Small intestine (tissue), 7 donors: ENCODE results near the gene IPO7. TPM values are rescaled to one million over a fixed set of nuclear protein-coding genes. Genes with fewer than 3 reads are reported as not detected.

ENCODE experiments used
- DNase-seq, 2 donors: peaks; one replicate each; pipeline versions ENCODE4 v3.0.0 to v3.0.0-alpha.2; 2013
- FAIRE-seq: peaks from 2 replicates; lab custom pipeline; 2012; peaks lifted over from hg19 to GRCh38; lab: Jason Lieb, UNC
- H3K27ac ChIP-seq, 3 donors: one replicate each; pipeline ENCODE4 v1.5.1; 2013; ENCODE audit warnings: low read length in 2 of 3, mild to moderate bottlenecking in 2 of 3, control low read depth in 1 of 3, inconsistent platforms in 1 of 3, low read depth in 1 of 3, moderate library complexity in 1 of 3
- H3K27me3 ChIP-seq, 3 donors: one replicate each; pipeline ENCODE4 v1.6.1; 2013; ENCODE audit warnings: low read length in 3 of 3, inconsistent platforms in 1 of 3; ENCODE audit not compliant: control insufficient read depth in 3 of 3, insufficient read depth in 3 of 3
- H3K36me3 ChIP-seq, 3 donors: one replicate each; pipeline ENCODE4 v1.6.1; 2013; ENCODE audit warnings: low read length in 3 of 3, inconsistent platforms in 1 of 3, low read depth in 1 of 3, mild to moderate bottlenecking in 1 of 3, moderate library complexity in 1 of 3; ENCODE audit not compliant: control insufficient read depth in 3 of 3, insufficient read depth in 2 of 3
- H3K4me1 ChIP-seq, 3 donors: one replicate each; pipeline ENCODE4 v1.6.1; 2013; ENCODE audit warnings: low read length in 2 of 3, inconsistent platforms in 1 of 3, low read depth in 1 of 3, mild to moderate bottlenecking in 1 of 3, moderate library complexity in 1 of 3; ENCODE audit not compliant: control insufficient read depth in 3 of 3, insufficient read depth in 2 of 3
- H3K4me3 ChIP-seq, 3 donors: one replicate each; pipeline ENCODE4 v1.5.1; 2013; ENCODE audit warnings: low read length in 3 of 3, control low read depth in 1 of 3, inconsistent platforms in 1 of 3, low read depth in 1 of 3, mild to moderate bottlenecking in 1 of 3, moderate library complexity in 1 of 3
- H3K9me3 ChIP-seq, 2 donors: one replicate each; pipeline ENCODE4 v1.6.1; 2013; ENCODE audit warnings: low read depth in 1 of 2, low read length in 1 of 2; ENCODE audit not compliant: control insufficient read depth in 2 of 2, insufficient read depth in 1 of 2
- WGBS, 3 donors: extraction: QIAGEN DNeasy Blood & Tissue Kit; methylation state at CpG; one replicate each; pipeline ENCODE4 v1.1.7; 2013; 5-methylcytosine and 5-hydroxymethylcytosine counted together
- polyA plus RNA-seq, 4 donors: library from polyadenylated mRNA; stranded (reverse) in 3 of 4; unstranded in 1 of 4; fragments of 200-250 nt in 3 of 4; fragments of 120-200 nt in 1 of 4; gene quantifications; one replicate each; pipeline versions ENCODE4 v1.2.1 to v1.2.3, GENCODE V29; 2013
- donor health status: healthy with polysubstance abuse.
- donor health status: control.
- donor health status: control.
- donor health status: Bipolar disorder and iron deficiency.
- donor health status: healthy.

The IPO7 gene
- polyA plus RNA-seq, 4 donors = 21.5 to 91.8 (median 33.8) TPM

- Histone ChIP-seq H3K4me1 (peaks cover 0 to 3% (median 0%) of the 10 kb centered on the region in 3 donors), H3K36me3 (peaks cover 0 to 2% (median 0%) of the 10 kb centered on the region in 3 donors), H3K9me3 (peaks cover 0 to 5% of the 10 kb centered on the region in 2 donors), H3K4me3 (peak overlapping the region; percentile 75 to 81 (median 77)), H3K27ac (peak overlapping the region; percentile 97 to 99 (median 99)), H3K27me3 (no peaks in the 10 kb centered on the region)
- 0% methylated on average over 53 to 57 of the region's 57 CpGs for WGBS, 3 donors
- DNase-seq (peak; percentile 85 to 95), FAIRE-seq (no peak)
These were observed 76.8 kb downstream of the IPO7 start for GRCh38 chr11:9461063-9461759.

- FAIRE-seq = no peak
- peak; percentile 25 to 52 for DNase-seq
- Histone ChIP-seq H3K4me3 (peak overlapping the region; percentile 75 to 81 (median 77)), H3K27me3 (no peaks in the 10 kb centered on the region), H3K9me3 (peaks cover 0 to 5% of the 10 kb centered on the region in 2 donors), H3K27ac (peak overlapping the region; percentile 97 to 99 (median 99)), H3K4me1 (peaks cover 0 to 3% (median 0%) of the 10 kb centered on the region in 3 donors), H3K36me3 (peaks cover 0 to 2% (median 0%) of the 10 kb centered on the region in 3 donors)
- 0 to 1% (median 1%) methylated on average over 10 of the region's 10 CpGs for WGBS, 3 donors
These were observed 77.3 kb downstream of the IPO7 start for GRCh38 chr11:9461760-9462134.

- H3K4me1 ChIP-seq = peaks cover 0 to 3% (median 0%) of the 10 kb centered on the region in 3 donors
- peak overlapping the region in 2 of 3 donors; percentile 81 to 99 for H3K27ac ChIP-seq
- FAIRE-seq = no peak
- DNase-seq = no peak
- H3K36me3 ChIP-seq = peaks cover 0 to 2% (median 0%) of the 10 kb centered on the region in 3 donors
- 66 to 73% (median 73%) methylated on average over 16 of the region's 16 CpGs for WGBS, 3 donors
- peaks cover 0 to 5% of the 10 kb centered on the region in 2 donors for H3K9me3 ChIP-seq
- H3K4me3 ChIP-seq = peak overlapping the region in 2 of 3 donors; percentile 77 to 81
- no peaks in the 10 kb centered on the region for H3K27me3 ChIP-seq
These were observed 77.8 kb downstream of the IPO7 start for GRCh38 chr11:9462172-9462799.

- DNase-seq = no peak
- Histone ChIP-seq H3K9me3 (peaks cover 0 to 5% of the 10 kb centered on the region in 2 donors), H3K4me3 (no peak overlapping the region), H3K4me1 (peaks cover 0 to 3% (median 0%) of the 10 kb centered on the region in 3 donors), H3K27ac (no peak overlapping the region), H3K36me3 (peaks cover 0 to 4% (median 0%) of the 10 kb centered on the region in 3 donors), H3K27me3 (no peaks in the 10 kb centered on the region)
- no peak for FAIRE-seq
- 87 to 92% (median 88%) methylated on average over 8 of the region's 8 CpGs for WGBS, 3 donors
These were observed 78.5 kb downstream of the IPO7 start for GRCh38 chr11:9462806-9463537.

GRCh38 chr11:9470765-9471164, 86.3 kb downstream of the IPO7 start:
- Histone ChIP-seq H3K36me3 (peaks cover 12 to 29% (median 13%) of the 10 kb centered on the region in 3 donors), H3K27me3 (no peaks in the 10 kb centered on the region), H3K4me3 (no peak overlapping the region), H3K9me3 (no peaks in the 10 kb centered on the region), H3K27ac (no peak overlapping the region), H3K4me1 (no peaks in the 10 kb centered on the region)
- 88 to 95% (median 92%) methylated on average over 4 of the region's 4 CpGs for WGBS, 3 donors
- FAIRE-seq = no peak
- DNase-seq = no peak

- H3K36me3 ChIP-seq = peaks cover 12 to 39% (median 20%) of the 10 kb centered on the region in 3 donors
- H3K27me3 ChIP-seq = no peaks in the 10 kb centered on the region
- DNase-seq (no peak), FAIRE-seq (no peak)
- H3K4me3 ChIP-seq = no peak overlapping the region
- no peak overlapping the region for H3K27ac ChIP-seq
- no peaks in the 10 kb centered on the region for H3K9me3 ChIP-seq
- no peaks in the 10 kb centered on the region for H3K4me1 ChIP-seq
These were observed 89.0 kb downstream of the IPO7 start for GRCh38 chr11:9473408-9473807.

GRCh38 chr11:9479899-9480298, 95.4 kb downstream of the IPO7 start:
- Histone ChIP-seq H3K36me3 (peaks cover 11 to 61% (median 11%) of the 10 kb centered on the region in 3 donors), H3K4me3 (no peak overlapping the region), H3K27me3 (no peaks in the 10 kb centered on the region), H3K9me3 (no peaks in the 10 kb centered on the region), H3K27ac (no peak overlapping the region), H3K4me1 (no peaks in the 10 kb centered on the region)
- DNase-seq (no peak), FAIRE-seq (no peak)
- 51 to 71% (median 54%) methylated on average over 2 of the region's 2 CpGs for WGBS, 3 donors

GRCh38 chr11:9489080-9489765, 104.8 kb downstream of the IPO7 start:
- no peak for DNase-seq
- H3K27me3 ChIP-seq = no peaks in the 10 kb centered on the region
- H3K36me3 ChIP-seq = peaks cover 6 to 45% (median 6%) of the 10 kb centered on the region in 3 donors
- H3K4me1 ChIP-seq = peaks cover 0 to 4% (median 2%) of the 10 kb centered on the region in 3 donors
- no peak for FAIRE-seq
- WGBS, 3 donors = 86 to 95% (median 90%) methylated on average over 3 of the region's 3 CpGs
- H3K27ac ChIP-seq = no peak overlapping the region
- no peak overlapping the region for H3K4me3 ChIP-seq
- H3K9me3 ChIP-seq = no peaks in the 10 kb centered on the region
